WERI-Rb-1 (cell line): ENCODE data around the gene NRG3.

ENCODE experiments used
- DNase-seq: peaks from one replicate; pipeline ENCODE4 v3.0.0-alpha.2; 2020
- H3K27ac ChIP-seq: fragments of 250-450 bp; sonication (Bioruptor Pico); 2 replicates; pipeline ENCODE4 v1.5.1; 2020; ENCODE audit warnings: mild to moderate bottlenecking, moderate library complexity
- H3K27me3 ChIP-seq: fragments of 250-450 bp; sonication (Bioruptor Pico); 2 replicates; pipeline ENCODE4 v1.5.1; 2021; ENCODE audit warnings: mild to moderate bottlenecking, low read depth, moderate library complexity; ENCODE audit not compliant: insufficient read depth, severe bottlenecking
- H3K36me3 ChIP-seq: fragments of 250-450 bp; sonication (Bioruptor Pico); 2 replicates; pipeline ENCODE4 v1.5.1; 2020; ENCODE audit warnings: mild to moderate bottlenecking, moderate library complexity
- H3K4me3 ChIP-seq: 2 replicates; pipeline ENCODE4 v1.5.1; 2011; ENCODE audit warnings: low read depth, mild to moderate bottlenecking, control low read depth, low read length
- H3K9me3 ChIP-seq: fragments of 250-450 bp; sonication (Bioruptor Pico); 2 replicates; pipeline ENCODE4 v1.5.1; 2021; ENCODE audit warnings: mild to moderate bottlenecking, moderate library complexity; ENCODE audit not compliant: severe bottlenecking
- CTCF ChIP-seq: IDR thresholded peaks from 2 replicates; pipeline ENCODE4 v1.5.1; 2011; ENCODE audit warnings: low read depth, mild to moderate bottlenecking, control low read depth, inconsistent platforms, low read length

The NRG3 gene

DNA sequence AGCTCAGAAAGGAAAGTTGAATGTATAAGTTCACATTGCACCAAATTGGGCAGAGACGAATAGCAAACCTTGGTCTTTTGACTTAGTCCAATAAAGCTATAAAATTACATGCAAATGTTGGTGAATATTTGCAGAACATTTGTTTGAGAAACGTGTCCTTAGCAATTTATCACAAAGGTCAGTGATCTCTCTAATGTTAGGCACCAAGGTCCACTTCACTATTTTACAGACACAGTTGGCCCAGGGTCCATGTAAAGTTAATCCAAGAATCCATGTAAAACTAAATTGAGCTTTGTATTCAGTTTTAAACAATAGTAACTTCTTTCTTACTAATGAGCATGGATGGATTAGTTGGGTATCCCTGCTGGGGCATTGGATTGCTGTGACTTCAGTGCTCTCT lies 617.7 kb downstream of the NRG3 start:
- H3K9me3 ChIP-seq: peaks cover 3% of the 10 kb centered on the region
- DNase-seq: no peak

GRCh38 chr10:82496114-82496513 lies 621.1 kb downstream of the NRG3 start:
- H3K27me3 ChIP-seq: no peaks in the 10 kb centered on the region
- no peak for DNase-seq

More for the DNA sequence above, 617.7 kb downstream of the NRG3 start:
- Histone ChIP-seq H3K4me3 (no peak overlapping the region), H3K27ac (no peak overlapping the region), H3K27me3 (no peaks in the 10 kb centered on the region), H3K36me3 (no peaks in the 10 kb centered on the region)
- no peak for TF ChIP-seq CTCF

GRCh38 chr10:82497439-82497838 lies 622.4 kb downstream of the NRG3 start:
- H3K9me3 ChIP-seq: peaks cover 3% of the 10 kb centered on the region
- no peak overlapping the region for H3K27ac ChIP-seq
- no peaks in the 10 kb centered on the region for H3K27me3 ChIP-seq
- H3K36me3 ChIP-seq: no peaks in the 10 kb centered on the region
- no peak for DNase-seq
- no peak overlapping the region for H3K4me3 ChIP-seq
- TF ChIP-seq CTCF: no peak

More at GRCh38 chr10:82496114-82496513, 621.1 kb downstream of the NRG3 start:
- H3K9me3 ChIP-seq: peaks cover 3% of the 10 kb centered on the region
- no peaks in the 10 kb centered on the region for H3K36me3 ChIP-seq
- TF ChIP-seq CTCF: no peak
- no peak overlapping the region for H3K4me3 ChIP-seq
- no peak overlapping the region for H3K27ac ChIP-seq

GRCh38 chr10:82498976-82499375 lies 624.0 kb downstream of the NRG3 start:
- Histone ChIP-seq H3K27me3 (no peaks in the 10 kb centered on the region), H3K4me3 (no peak overlapping the region), H3K9me3 (no peaks in the 10 kb centered on the region), H3K36me3 (no peaks in the 10 kb centered on the region), H3K27ac (no peak overlapping the region)
- DNase-seq: no peak
- TF ChIP-seq CTCF: no peak

DNA sequence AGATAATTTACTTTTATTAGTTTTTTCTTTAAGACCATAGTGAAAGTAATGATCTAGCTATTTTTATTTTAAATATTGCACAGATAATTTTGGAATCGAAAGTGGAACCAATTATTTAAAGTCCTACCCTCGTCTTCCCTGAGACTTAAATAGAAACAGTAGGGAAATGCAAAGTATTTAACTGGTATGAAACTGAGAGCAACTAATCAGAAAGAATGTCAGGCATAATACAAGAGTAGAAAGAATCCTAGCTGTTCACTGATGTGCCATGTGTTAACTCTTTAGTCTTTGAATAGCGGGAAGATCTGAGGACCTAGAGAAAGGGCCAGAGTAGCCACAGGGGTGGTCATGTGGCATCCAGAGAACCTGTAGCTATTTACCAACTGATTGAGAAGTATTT lies 630.0 kb downstream of the NRG3 start:
- no peaks in the 10 kb centered on the region for H3K27me3 ChIP-seq
- H3K9me3 ChIP-seq: no peaks in the 10 kb centered on the region
- H3K36me3 ChIP-seq: no peaks in the 10 kb centered on the region
- no peak for DNase-seq
- H3K27ac ChIP-seq: no peak overlapping the region
- no peak for TF ChIP-seq CTCF
- H3K4me3 ChIP-seq: no peak overlapping the region

- Histone ChIP-seq H3K27me3 (no peaks in the 10 kb centered on the region), H3K27ac (no peak overlapping the region), H3K9me3 (no peaks in the 10 kb centered on the region), H3K36me3 (no peaks in the 10 kb centered on the region), H3K4me3 (no peak overlapping the region)
- no peak for DNase-seq
- TF ChIP-seq CTCF: no peak
These were observed 631.8 kb downstream of the NRG3 start for GRCh38 chr10:82506680-82507376.
